HG03135 (cell line): ENCODE data around the gene SAMD10.
"Not testable (repeated sequence)": the region's sequence is repeated elsewhere in the genome, so short reads cannot be mapped to it uniquely, and the experiment has no call there.

Source experiments
- ATAC-seq: cut with Tn5 transposase; IDR thresholded peaks from one replicate; pipeline ENCODE4 v1.9.1; 2021; ENCODE audit warnings: mild to moderate bottlenecking, moderate library complexity; ENCODE audit not compliant: unreplicated experiment

The SAMD10 gene

DNA sequence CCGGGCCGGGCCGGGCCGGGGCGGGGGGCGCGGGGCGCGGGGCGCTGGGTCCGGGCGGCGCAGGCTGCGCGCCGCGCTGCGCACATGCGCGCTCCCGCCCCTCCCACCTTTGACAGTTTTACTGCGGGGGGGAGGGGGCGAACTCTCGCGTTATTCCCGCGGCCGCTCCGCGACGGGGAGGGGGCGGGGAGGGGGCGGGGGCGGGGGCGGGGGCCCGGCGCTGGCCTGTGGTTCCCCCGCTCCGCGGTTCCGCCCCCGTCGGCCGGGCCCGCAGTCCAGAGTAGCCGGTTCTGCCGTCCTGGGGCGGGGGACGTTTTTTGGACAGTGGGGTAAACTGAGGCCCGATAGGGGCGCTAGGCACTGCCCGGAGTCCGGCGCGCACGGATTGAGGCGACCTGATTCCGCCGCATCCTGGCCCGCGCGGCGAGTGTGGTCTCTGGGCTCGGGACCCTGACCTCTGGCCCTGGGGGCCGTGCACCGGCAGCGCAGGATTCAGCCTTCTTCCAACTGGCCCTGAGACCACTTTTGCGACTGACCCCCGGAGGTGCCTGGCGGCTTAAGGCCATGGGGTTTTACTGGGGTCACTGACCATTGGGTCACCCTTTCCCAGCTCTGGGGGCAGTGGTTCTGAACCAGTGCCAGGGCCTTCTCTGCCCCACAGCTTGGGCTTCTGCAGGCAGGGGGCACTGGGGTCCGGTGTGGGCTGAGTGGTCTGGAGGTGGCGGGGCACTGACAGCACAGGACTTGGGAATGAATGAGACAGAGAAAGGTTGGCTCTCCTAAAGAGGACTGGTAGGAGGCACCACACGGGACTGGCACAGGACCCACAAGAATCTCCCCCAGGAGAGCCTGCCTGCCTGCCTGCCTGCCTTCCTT, 9.4 kb downstream of the SAMD10 start, which contains the start of gene ZNF512B:
Gene ZNF512B (minus strand): TSS at position 93 of the 876 bp plus-strand sequence. CDS start 1,980 bp downstream, outside the sequence.
- ATAC-seq, result no peak

DNA sequence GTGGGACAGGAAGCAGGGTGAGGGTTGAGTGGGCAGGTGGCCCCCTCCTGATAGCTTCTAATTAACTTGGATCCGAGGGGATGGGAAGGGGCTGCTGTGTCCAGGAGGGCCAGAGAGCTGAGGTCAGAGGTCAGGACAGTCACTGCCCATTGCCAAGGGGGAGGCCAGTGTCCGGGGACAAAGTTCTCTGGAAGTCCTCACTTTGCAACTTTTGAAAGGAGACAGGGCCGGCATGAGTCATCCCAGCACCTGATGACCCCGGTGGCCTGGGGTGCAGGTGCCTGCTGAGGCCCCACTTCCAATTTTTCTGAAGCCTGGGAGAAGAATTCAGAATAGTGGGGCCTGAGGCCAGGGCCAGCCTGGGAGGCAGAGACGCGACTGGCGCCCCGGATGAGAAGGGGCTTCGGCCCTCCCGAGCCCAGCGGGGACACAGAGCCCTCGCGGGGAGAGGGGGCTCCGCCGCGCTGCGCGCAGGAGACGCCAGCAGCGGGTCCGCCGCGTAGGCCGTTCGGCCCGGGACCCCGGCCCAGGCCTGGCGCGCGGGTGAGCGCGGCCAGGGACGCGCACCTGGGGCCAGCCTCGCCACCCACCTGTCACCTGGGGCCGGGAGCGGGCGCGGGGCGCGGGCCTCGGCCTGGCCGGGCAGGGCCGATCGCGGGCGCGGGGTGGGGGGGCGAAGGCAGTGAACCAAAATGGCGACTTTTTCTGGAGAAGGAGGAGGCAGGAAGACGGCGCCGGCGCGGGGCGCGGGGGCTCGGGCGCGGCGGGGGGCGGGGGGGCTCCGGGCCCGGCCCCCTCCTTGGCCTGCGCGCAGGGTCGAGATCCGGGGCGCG, 10.3 kb downstream of the SAMD10 start:
- ATAC-seq, result no peak

DNA sequence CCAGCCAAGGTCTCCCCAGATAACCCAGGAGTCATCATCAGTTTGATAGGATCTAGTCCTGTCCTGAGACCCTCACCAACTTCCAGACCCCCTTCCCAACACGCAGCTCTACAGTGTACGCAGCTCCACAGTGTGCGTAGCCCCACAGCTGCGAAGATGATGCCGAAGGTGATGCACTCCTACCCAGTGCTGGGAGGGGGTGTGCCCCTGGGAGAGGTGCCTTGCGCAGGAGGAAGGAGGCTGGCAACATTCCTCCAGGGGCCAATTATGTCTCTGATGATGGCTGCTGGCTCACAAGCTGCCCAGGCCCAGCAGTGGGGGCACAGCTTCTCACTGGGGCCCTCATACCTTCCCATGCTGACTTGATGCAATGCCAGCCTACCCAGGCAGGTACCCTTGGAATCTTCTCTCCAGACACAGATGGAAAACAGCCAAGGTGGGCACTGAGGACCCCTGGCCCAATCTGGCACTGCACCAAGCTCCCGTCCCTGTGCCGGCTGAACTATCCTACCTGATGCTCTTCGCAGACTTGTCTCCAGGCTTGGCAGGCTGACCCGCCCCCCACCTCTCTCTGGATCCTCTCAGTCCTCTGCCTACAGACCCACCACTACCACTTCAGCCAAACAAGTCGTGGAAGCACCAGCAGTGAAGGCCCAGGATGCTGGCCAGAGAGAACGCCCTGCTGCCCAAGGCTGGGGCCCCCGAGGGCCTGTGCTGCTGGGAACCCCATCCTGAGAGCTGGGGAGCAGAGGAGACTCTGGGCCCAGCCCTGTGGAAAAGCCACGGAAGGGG, 11.1 kb downstream of the SAMD10 start:
- ATAC-seq, result no peak

DNA sequence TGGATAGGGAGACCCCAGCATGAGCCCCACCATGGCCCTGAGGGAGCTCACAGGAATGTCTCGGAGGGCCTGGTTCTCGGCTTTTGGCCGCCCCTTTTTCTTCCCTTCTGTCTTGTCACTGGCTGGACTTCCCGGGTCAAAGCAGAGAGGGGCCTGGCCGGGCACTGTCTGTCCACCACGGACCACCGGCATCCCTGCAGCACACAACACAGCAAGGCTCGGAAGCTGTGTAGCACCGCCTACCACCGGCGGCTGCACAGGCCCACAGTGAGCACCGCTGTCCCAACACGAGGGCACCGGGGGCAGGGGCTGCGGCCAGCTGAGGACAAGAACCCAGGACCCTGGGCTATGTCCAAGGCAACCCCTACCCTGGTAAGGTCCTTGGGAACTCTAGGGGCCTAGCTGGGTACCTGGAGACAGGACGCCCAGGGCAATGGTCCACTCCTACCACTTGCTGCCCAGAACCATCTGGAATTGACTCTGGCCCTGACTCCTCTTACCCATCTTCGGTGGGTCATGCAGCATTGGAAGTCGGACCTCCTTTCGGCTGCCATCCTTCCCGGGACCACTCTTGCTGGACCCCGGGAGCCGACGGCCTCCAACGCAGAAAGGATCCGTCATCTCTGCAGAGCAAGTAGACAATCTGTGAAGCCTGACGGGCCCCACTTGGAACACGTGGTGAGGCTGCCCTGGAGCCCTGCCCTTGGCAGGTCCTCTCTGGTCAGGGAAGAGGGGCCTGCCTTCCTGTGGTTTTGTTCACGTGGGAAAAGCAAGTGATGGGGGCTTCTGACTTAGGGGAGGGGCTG, 11.9 kb downstream of the SAMD10 start:
- no peak for ATAC-seq

DNA sequence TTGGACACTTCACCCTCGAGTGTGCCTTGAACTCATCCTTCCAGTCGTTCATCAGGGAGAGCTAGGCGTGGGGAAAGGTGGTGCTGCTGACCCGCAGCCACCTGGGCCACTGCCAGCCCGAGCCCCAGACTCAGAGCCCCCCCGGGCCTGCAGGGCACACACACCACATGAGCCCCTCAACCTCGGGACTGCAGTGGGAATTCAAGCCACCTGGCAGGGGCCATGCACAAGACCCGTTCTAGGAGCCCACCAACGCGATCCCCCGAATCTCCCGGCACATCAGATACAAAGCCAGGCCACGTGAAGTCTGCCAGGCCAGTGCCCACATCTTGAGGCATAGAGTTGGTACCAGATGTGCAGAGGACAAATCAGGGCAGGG, 12.5 kb downstream of the SAMD10 start:
- ATAC-seq, result no peak

DNA sequence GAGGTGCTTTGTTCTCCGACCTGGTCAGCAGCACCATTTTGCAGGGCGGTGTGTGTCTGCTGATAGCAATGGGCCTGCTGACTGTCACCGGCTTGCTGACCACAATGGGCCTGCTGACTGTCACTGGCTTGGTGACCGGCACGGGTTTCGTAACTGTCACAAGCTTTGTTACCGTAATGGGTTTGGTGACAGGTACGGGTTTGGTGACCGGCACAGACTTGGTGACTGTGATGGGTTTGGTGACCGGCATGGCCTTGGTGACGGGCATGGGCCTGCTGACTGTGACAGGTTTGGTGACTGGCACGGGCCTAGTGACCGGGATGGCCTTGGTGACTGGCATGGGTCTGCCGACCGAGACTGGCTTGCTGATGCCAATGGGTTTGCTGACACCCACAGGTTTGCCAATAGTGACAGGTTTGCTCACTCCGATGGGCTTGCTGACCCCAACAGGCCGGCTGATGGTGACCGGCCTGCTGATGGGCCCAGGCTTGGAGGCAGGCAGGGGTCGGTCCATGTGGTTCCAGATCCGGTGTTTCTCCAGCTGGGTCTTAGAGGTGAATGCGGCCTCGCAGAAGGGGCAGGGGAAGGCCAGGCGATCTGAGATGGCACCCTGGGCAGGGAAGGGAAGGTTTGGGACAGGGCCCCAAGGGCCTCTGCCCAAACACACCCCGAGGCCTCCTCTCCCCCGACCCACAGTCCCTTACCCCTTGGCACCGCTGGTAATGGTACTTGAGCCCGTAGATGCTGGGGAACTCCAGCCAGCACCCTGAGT, 13.1 kb downstream of the SAMD10 start:
- no peak for ATAC-seq

DNA sequence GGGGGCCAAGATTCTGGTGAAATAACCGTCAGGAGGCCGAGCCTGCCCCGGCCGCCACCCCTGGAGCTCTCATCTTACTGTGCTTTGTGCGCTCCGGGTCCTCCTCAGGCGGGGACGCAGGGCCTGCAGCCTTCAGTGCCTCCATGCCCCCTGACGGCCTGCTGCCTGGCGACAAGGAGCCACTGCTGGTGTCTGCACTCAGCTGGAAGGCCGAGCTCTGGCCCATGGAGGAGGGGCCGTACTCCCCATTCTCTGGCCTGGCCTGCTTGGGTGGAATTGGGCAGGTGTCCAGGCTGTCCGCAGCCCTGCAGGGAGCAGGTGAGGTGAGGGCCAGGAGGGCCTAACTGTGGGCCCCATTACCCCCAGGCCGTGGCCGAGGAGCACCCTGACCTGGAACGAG, 15.0 kb downstream of the SAMD10 start:
- no peak for ATAC-seq

DNA sequence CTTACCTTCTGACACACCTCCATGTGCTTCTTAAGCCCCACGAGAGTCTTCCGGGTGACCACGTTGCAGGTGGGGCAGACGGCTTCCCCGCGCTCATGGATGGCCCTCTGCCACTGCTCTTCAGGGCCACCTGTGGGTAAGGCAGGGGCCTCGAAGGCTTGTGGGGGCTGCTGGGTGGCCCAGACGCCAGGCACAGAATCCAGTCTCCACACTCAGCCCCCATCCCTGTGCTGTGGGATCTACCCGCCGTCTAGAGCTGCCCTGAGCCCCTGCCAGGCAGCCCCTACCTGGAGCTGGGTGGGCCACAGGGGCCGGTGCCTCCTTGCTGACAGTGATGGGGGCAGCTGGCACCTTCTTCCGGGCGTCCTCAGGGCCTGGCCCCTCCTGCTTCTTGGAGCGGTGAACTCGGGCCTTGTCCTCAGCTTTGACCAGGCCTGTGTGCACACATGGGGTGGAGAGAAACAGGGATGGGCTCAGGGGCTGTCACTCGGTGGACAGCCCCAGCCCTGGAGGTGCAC, 15.6 kb downstream of the SAMD10 start:
- no peak for ATAC-seq

DNA sequence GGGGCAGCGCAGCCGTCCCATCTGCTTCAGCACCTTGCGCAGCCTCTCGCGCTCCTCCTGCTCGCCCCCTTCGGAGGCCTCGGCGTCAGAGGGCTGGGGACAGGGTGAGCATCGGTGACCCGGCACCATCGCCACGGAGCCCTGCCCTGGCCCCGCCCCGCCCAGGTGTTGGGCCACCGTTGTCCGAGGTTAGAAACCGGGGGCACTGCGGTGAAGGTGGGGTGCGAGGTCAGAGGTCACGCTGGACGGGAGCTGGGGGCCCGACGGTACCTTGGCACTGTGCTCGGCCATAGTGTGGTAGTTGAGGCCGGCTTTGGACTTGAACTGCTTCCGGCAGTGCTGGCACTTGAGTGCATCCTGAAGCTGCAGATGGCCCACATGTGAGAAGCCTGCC, 16.1 kb downstream of the SAMD10 start:
- ATAC-seq, result no peak

DNA sequence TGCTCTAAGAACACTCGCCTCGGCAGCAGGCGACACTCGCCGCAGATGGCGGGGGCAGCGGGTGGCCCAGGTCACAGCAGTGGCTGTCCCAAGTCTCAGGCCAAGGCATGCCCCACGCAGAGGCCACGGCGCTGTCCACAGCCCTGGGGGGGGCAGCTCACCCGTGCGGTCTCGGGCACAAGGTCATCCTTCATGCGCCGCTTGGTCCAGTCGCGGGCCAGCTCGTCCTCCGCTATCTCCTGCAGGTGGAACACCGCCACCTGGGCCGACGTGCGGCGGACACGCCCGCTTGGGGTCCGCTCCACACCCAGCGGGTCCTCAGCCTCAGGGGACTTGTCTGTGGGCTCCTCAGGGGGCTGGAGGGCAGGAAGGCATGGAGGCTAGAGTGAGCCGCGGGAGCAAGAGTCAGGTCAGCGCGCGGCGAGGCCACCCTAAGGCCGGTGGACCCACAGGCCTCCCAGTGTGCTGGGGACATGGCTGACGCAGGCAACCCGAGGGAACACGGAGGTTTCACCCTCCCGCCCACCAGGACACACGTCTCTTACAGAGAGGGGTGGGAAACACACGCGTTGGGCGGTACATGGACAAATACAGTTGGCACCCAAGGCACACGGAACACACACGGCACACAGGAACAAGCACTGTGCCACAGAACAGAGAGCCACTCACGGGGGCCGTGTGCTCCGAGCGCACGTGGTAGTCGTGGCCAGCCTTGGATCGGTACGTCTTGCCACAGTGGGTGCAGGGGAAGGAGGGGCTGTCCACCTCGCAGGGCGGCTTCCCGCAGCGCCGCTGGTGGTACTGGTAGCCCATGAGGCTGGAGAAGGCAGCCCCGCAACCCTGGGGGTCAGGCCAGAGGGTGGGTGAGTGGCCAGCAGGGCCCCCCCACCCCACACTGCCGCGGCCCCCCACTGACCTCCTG, 16.8 kb downstream of the SAMD10 start:
- no peak for ATAC-seq

DNA sequence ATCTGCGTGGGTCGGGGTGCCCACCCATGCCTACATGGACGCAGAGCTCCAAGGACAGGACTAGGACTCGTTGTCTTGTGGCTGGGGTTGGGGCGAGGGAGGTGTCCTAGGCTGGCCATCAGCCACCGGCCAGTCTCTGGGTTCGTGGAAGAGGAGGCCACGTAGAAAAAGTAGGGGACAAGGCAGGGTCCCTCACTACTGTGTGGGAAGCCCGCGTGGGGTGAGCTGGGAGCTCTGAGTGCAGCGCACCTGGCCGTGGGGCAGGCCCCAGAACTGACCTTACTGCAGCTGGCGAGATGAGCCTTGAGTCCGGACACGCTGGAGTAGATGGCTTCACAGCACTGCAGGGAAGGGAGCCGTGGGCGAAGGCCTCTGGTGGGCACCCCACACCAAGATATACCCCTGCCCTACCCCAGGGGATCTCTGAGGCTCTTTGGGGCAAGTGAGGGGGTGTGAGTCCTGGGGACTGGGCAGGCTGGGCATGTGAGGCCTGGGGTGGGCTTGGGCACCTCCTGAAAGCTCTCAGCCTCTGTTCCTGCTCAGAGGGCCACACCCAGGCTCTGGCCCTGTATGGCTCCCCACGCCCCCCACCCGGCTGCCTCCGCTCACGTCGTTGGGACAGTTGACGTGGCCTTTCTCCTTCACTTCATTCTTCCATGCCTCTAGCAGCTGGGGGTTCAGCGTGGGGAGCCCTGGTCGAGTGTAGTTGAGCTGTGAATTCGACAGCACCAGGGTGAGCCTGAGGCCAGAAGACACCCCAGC, 17.6 kb downstream of the SAMD10 start:
- no peak for ATAC-seq

DNA sequence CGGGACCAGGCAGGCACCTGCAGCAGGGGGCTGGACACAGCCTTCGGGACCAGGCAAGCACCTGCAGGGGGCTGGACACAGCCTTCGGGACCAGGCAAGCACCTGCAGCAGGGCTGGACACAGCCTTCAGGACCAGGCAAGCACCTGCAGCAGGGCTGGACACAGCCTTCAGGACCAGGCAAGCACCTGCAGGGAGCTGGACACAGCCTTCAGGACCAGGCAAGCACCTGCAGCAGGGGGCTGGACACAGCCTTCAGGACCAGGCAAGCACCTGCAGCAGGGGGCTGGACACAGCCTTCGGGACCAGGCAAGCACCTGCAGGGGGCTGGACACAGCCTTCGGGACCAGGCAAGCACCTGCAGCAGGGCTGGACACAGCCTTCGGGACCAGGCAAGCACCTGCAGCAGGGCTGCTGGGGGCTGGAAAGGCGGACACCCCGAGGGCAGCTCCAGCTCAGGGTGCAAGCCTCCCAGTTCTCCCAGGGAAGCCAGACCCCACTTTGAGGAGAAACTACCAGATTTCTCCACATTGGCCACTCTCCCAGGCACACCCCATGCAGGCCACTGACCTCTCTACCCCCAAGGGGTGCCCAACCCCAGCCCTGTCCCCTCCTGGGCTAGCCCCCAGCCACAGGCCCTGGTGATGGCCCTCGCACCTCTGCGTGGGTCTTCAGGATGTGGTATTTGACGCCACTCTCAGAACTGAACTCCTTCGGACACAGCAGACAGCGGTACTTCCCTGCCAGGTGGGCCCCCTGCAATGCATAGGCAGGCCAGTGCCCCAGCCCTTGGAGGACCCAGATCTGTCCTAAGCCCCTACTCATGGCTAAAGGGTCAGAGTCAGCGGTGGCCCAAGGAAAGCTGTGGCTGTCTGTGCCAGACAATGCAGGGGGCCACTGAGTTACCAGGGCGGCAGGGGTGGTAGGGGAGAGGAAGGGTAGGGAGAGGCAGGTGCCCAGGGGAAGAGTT, 18.5 kb downstream of the SAMD10 start:
- ATAC-seq, result not testable (repeated sequence)

DNA sequence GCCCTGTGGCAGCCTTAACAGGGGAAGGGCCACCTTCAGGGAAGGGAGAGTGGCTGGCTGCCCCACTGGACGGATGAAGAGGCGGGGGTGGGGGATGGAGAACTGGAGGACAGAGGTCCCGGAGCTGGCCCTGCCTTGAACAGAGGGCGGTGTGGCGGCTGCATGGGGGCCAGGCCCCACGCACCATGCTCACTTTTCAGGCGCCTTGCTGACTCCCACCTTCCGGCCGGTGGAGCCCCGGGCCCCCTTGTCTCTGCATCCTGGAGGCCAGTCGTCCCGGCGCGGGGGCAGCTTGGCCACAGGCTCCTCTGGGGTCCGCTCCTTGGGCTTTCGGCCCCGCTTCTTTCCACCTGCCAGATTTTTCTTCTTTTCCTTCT, 19.8 kb downstream of the SAMD10 start:
- no peak for ATAC-seq

DNA sequence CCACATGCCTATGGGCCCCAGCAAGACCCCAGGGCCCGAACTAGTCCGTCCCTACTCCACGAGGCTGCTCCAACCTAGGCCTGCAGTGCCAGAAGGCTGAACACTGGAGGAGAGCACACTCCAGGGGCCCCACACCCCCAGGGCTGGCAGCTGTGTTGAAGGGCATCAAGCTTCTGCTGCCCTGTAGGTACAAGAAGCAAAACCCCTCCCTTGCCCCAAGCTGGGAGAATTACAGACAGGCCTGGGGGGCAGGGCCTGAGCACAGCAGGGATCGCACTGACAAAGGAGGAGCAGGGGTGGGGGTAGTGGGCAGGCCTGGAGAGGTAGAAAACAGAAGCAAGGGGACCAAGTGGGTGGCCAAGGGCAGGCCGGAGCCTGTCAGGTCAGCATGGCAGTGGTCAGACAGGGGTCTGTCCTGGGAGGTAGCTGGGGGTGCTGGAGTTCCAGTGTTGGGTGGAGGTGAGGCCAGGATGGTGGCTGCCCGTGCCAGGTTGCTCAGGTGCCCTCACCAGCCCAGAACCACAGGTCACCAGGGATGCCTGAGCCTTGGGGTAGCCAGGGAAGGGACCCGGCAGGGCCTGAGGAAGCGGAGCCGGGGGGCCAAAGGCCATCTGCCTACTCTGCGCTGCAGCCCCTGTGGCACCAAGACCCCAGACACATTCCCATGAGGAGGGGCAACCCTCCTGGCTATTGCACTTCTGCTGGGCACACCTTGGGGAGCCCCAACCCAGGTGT, 20.3 kb downstream of the SAMD10 start:
- no peak for ATAC-seq

DNA sequence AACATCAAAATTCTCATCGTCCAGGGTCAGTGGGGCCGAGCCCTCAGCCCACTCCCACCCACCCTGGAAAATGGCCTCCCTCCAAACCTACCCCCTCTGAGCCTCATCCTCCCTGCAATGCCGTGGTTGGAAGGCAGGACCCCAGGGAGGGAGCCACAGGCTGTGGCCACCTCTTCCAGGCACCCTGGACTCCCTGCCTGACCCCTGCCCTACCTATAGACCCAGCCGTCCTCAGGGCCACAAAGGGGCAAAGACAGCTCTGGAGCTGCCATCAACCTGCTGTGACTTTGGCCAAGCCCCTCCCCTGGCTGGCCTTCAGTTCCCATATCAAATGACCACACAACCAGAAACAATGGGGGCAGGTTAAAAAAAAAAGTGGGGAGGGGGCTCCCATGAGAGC, 21.0 kb downstream of the SAMD10 start:
- ATAC-seq, result no peak
